DMS79 (cell line): Measurements from ENCODE around the gene CARD8.
"Not testable (repeated sequence)": the region's sequence is repeated elsewhere in the genome, so short reads cannot be mapped to it uniquely, and the experiment has no call there.

Experiments
- DNase-seq: peaks from one replicate; lab custom pipeline; 2025; lab: John Stamatoyannopoulos, UW

CARD8 gene

DNA sequence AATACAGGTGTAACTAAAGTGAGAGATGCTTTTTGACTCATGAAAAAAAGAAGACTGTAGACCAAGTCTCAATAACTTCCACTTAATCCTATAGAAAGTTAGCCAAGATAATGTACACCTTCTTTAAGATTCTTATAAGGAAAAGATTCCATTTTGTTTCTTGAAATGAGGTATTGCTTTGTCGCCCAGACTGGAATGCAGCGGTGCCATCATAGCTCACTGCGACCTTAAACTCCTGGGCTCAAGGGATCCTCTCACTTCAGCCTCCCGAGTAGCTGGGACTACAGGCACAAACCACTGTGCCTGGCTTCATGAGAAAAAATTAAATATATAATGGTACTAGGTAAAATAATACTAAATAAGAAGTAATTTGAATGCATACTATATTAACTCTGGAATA is 3.3 kb upstream of the CARD8 start:
- DNase-seq, result not testable (repeated sequence)

DNA sequence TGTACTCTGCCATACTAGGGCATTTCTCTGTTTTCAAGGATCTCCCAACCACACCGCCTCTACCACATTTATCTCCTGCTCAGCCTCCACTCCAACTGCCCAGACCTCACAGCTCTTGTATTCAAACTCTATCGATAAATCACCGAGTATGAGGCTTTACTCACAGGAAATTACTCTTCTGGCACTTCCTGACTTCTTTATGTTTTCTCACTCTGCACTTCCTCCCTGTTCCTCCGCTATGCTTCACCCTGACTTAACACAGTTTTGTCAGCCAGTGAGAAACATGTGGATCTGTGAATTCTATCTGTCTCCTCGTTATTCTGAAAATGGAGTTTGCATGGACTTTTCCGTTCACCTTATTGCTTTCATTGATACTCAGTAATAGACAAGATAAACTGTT is 2.6 kb upstream of the CARD8 start:
- DNase-seq, result no peak

DNA sequence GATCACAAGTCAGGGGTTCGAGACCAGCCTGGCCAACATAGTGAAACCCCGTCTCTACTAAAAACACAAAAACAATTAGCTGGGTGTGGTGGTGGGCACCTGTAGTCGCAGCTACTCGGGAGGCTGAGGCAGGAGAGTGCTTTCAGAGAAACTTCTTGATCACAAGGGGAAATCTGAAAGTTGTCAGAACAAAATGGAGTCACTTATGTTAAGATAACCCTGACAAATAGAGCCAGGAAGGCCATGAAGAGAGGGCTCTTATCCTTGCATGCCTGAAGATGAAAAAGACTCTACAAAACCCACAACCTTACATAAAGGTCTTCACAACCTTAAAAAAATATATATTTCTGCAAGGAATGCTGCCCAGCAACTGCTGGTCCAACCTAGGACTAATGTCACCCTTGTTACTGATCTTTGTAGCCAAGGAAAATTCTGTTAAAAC is 1.2 kb downstream of the CARD8 start:
- no peak for DNase-seq

DNA sequence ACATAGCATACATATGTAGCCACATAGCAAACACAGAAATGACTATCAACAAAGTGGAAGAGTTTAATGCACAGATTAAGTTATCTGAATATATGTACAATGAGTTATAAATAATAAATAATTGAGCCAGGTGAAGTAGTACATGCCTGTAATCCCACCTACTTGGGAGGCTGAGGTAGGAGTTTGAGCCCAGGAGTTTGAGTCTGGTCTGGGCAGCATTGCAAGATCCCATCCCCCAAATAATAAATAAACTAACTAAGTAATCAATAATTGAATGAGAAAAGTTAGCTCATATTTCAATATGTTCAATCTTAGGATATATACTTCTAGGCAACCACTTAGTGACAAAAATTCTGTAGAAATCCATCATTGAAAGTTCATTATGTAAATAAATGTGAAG is 1.7 kb downstream of the CARD8 start:
- DNase-seq, result no peak

DNA sequence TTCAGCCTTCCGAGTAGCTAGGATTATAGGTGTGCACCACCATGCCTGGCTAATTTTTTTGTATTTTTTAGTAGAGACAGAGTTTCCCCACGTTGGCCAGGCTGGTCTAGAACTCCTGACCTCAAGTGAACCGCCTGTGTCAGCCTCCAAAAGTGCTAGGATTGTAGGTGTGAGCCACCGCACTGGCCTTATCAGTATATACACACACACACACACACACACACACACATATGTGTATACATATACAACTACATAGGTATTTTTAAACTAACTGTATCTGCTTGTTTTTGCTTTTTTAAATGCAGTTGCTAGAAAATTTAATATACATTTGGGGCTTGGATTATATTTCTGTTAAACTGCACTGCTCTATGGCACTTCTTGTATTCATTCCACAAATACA is 3.1 kb downstream of the CARD8 start:
- no peak for DNase-seq

DNA sequence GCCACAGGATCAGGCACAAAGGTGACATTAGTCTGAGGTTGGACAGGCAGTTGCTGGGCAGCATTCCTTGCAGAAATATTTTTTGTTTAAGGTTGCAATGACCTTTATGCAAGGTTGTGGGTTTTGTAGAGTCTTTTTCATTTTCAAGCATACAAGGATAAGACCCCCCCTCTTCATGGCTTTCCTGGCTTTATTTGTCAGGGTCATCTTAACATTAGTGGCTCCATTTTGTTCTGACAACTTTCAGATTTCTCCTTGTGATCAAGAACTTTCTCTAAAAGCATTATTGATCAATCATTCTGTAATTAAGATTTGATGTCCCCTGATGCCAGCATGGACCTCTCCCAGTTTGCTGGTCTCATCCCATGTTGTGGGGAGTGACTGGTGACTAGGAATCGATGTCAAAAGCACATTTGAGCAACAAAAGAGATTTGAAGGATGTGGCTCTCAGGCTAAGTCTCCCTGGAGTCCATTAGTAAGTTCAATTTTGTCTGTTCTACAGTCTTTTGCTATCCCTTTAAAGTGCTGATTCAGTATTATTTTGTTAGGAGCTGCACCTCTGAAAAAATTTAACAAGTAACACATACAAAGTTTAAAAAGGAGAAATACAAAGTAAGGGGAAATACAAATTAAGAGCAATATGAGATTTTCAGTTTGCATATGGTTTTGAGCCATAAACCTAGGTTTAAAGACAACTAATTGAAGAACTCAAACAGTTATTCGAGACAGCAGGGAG is 5.3 kb downstream of the CARD8 start:
- no peak for DNase-seq

DNA sequence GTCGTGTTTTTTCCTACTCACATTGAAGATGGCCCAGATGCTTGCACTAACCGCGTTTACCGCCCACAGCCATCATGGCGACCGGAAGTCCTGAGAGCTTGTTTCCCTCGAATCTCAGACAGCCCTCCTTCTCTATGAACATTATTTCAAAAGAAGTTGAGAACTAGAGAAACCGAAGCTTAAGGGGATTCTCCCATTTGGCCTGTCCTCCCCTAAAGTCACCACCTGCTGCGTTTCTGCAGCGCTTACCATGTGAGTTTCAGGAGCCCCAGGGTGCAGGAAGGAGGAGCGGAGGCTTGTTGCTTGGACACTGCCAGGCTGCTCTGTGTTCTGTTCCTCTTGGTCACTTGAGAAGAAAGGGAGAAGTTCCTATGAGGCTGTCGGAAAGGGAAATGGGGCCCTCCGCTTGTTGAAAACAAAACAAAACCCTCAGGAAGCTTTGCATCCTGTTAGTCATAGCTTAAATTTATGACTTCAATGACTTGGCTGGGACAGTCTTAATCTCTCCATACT is 6.2 kb downstream of the CARD8 start:
- no peak for DNase-seq

DNA sequence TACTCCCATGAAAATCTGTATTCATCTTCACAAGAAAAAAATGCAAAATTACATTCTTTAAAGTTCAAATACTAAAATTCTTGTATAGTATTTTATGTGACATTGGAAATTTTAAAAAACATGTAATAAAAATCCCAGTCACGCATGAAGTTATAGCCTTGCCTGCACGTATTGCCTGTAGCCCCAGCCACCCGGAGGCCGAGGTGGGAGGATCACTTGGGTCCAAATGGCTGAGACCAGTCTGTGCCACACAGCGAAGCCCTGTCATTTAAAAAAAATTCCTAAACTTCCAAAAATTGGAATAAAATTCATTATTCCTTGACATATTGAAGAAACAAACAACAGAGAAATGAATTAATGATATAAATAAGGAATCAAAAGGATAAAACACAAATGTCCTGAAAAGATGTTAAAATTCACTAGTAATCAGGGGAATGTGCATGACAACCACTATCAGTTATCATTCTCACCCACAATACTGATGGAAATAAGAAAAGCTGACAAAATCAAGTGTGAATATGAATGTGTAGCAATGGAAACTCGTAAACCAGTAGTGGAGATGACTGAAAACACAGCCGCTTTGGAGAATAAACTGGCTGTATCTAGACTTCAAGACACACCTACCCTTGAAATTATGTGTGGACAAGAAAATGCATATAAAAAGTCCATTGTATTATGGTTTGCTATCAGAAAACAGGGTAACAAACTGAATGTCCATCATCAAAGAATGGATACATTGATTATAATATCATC is 7.5 kb downstream of the CARD8 start:
- no peak for DNase-seq

DNA sequence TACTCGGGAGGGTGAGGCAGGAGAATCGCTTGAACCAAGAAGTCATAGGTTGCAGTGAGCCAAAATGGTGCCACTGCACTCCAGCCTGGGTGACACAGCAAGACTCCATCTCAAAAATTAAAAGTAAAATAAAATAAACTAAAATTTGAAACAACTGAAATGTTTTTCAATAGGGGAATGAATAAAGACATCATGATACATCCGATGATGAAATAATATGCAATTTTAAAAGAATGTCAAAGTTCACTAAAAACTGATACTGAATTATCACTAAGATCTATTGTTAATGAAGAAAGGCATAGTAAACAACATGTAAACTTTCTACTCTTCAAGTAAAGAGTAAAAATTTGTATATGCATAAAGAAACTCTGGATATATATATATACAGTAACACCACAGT is 8.5 kb downstream of the CARD8 start:
- DNase-seq, result no peak

DNA sequence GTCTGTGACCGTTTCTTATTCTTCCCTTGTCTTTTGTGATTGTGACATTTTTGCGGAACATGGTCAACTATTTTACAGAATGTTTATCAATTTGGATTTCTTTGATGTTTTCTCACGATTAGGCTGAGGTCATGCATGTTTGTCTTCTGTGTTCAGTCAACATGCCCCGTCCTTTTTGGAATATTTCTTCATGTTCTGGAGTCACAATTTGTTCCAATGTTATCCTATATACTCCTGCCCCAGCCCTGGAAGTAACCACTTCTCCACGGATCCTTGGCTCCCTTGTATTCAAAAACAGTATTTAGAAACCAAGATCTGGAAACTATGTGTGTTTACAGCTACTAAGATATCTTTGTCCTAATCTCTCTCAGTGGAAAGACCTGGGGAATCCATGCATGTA is 9.6 kb downstream of the CARD8 start:
- DNase-seq, result no peak

DNA sequence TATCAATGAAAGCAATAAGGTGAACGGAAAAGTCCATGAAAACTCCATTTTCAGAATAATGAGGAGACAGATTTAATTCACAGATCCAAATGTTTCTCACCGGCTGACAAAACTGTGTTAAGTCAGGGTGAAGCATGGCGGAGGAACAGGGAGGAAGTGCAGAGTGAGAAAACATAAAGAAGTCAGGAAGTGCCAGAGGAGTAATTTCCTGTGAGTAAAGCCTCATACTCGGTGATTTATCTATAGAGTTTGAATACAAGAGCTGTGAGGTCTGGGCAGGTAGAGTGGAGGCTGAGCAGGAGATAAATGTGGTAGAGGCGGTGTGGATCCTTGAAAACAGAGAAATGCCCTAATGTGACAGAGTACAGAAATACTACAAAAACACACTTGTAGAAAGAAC is 11.4 kb downstream of the CARD8 start:
- no peak for DNase-seq

DNA sequence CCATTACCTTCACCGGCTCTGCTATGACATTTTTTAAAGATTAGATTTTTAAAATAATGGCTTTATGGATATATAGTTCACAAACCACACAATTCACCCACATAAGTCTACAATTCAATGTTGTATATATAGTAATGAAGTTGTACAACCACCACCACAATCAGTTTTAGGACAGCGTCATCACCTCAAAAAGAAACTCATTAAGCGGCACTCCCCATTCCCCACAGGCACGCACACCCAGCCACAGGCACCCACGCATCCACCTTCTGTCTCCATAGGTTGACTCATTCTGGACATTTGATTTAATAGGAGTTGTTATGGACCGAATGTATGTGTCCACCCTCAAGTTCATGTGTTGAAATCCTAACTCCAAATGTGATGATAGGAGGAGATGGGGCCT is 13.9 kb downstream of the CARD8 start:
- DNase-seq, result not testable (repeated sequence)

DNA sequence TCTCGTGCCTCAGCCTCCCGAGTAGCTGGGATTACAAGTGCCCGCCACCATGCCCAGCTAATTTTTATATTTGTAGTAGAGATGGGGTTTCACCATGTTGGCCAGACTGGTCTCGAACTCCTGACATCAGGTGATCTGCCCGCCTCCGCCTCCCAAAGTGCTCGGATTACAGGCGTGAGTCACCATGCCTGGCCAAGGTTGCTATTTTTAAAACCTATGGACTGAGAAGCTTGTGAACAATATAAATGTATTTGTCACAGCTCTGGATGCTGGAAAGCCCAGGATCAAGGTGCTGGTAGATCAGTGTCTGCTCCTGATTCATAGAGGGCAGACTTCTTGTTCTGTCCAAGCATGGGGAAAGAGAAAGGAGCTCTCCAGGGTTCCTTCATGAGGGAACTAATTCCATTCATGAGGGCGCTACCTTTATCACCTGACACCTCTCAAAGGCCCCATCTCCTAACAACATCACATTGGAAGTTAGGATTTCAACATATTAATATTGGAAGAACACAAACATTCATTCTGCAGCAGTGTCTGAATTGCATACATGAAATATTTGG is 16.1 kb downstream of the CARD8 start:
- no peak for DNase-seq

DNA sequence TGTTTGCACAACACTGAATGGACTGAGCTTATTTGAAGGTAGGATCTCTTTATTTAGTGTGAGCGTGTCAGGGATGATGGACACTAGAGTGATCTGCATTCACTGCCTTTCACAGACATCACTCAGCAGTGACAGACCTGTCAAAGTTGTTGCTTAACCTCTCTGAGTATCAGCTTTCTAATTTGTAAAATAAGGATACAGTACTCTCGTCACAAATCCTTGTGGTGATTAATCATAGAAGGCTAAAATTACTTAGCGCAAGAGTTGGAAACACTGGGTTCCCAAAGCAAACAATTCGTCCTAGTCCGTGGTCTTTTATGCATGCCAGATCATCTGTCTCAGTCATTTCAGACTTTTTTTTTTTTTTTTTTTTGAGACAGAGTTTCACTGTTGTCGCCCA is 16.6 kb downstream of the CARD8 start:
- no peak for DNase-seq

DNA sequence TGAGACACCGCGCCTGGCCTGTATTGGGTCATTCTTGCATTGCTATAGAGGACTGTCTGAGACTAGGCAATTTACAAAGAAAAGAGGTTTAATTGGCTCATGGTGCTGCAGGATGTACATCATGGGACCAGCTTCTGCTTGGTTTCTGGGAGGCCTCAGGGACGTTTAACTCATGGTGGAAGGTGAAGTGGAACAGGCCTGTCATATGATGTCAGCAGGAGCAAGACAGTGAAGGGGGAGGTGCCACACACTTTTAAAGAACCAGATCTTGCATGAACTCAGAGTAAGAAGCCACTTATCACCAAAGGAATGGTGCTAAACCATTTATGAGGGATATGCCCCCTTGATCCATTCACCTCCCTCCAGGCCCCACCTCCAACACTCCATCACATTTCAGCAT is 18.7 kb downstream of the CARD8 start:
- DNase-seq, result no peak

DNA sequence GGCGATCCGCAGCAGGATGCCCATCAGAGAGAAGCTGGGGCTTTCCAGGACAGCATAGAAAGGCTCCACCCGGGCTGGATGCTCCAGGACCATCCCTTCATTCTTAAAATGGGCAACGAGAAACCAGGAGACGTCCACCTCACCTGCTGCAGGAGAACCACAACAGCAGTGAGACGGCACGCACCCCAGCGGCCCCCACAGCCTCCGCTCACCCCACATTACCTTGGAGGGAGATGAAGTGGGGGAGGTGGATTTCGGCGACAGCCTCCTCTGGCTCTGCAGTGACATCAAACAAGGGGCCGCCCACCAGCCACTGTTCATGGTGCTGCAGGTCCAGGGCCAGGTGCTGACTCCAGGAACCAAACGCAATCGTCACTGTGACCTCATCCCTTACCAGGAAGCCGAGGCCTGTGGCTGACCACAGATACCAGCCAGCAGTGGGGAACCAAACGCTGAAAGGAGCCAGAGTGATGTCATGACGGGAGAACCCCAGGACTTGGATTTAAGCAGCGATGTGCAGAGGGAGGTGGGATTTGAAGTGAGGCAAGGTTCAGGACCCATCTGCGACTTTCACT is 25.1 kb downstream of the CARD8 start:
- DNase-seq, result no peak

DNA sequence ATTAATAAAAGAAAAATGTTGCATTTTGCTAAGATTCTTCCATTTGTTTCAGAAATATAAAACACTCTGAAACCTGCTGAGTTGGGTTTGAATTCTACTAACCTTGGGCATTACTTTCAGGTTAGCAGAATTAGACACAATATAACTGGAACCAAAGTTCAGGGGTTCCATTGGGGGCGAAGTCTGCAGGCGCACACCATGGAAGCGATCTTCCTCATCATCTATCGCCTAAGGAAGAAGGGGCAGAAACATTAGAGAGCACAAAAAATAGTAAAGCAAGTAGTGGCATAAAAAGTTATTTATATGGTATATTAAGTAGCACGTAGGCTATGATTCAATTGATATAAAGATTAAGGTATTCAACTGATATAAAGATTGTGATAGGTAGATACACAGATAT is 34.1 kb downstream of the CARD8 start:
- DNase-seq, result no peak

DNA sequence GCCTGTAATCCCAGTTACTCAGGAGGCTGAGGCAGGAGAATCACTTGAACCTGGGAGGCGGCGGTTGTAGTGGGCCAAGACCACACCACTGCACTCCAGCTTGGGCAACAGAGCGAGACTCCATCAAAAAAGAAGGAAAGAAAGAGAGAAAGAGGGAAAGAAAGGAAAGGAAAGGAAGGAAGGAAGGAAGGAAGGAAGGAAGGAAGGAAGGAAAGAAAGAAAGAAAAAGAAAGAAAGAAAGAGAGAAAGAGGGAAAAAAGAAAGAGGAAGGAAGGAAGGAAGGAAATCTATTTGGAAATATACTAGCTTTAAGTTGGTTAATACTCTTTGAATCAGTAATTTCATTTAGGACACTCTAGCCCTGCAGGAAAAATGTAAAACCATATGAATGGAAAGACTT is 34.9 kb downstream of the CARD8 start:
- DNase-seq, result not testable (repeated sequence)

DNA sequence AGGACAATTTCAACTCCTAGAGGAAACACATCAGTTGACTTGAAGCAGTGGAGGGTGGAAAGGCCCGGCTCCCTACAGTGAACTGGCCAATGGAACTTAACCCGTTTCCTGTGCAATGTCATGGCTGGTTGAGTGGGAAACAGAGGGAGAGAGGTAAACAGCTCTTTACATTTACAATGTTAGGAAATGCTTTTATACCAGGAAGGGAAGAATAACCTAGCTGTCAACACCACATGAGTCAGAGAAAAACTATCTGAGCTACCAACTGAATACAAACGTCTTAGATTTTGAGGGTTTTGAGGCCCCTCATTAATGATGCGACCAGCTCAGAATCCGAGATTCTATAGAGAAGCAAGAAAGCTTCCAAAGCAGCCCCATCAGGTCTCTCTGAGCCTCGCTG is 36.7 kb downstream of the CARD8 start:
- DNase-seq, result no peak

DNA sequence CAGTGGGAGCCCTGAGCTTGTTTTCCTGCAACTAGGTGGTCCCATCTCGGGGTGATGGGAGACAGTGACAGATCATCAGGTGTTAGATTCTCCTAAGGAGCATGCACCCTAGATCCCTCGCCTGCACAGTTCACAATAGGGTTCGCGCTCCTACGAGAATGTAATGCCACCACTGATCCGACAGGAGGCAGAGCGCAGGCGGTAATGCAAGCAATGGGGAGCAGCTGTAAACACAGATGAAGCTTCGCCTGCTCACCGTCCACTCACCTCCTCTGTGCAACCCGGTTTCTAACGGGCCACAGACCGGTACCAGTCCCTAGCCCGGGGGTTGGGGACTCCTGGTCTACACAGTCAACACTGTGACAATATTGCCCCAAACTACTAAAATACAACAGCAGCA is 38.8 kb downstream of the CARD8 start:
- DNase-seq, result no peak

DNA sequence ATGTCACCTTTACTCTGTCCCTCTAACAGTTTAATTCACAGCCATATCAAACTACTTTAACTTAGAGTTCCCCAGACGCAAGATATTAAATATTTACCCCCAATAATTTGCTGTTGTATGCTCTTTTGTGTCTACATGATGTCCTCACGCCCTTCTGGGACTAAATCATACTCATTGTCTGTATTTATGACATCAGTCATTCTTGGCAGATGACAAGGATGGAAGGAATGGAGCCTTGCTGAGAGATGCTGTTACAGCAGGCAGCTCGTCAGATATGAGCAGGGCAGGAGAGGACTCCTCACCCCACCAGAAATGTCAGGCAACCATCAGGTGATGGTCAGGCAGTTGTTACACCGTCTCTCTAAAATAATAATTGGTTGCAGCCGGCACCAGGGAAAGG is 41.8 kb downstream of the CARD8 start:
- DNase-seq, result no peak

DNA sequence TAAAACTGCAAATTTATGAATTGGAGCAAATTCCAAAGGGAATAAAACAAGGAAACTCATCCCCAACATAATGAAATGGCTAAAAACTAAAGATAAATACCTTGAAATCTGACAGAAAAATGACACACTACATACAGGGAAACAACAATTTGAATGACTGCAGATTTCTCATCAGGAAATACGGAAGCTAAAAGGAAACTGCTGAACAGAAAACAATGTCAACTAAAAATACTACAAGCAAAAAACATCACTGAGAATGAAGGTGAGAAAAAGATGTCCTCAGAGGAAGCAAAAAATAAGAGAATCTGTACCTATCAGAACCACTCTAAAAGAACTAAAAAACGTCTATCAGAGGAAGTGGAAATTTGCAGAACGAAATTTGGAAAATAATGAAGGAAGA is 45.7 kb downstream of the CARD8 start:
- no peak for DNase-seq
